HCT116 (cell line): Measurements from ENCODE around the gene SAMD13. TPM values are rescaled to one million over a fixed set of nuclear protein-coding genes. Genes with fewer than 3 reads are reported as not detected.

Source experiments
- ATAC-seq: fragments of 200-7000 bp; cut with Tn5 transposase; 2 replicates; pipeline ENCODE4 v1.9.1; 2020; ENCODE audit warnings: mild to moderate bottlenecking, moderate library complexity
- BruUV-seq: library from RNA; stranded (reverse); fragments of 400-500 nt; replicated peaks from 2 replicates; lab custom pipeline; 2021; lab: Mats Ljungman, UMichigan
- CTCF ChIA-PET: fragments of 300-600 bp; sonication (Branson Sonifier 250); formaldehyde crosslinking; loops from one replicate; lab custom pipeline; 2021; ENCODE audit warnings: antibody characterized with exemption; lab: Charles Lee
- POLR2A ChIA-PET: fragments of 300-600, 350-600 bp; sonication (Branson Sonifier 250); formaldehyde crosslinking; loops from one replicate; lab custom pipeline; 2021; ENCODE audit warnings: antibody characterized with exemption; lab: Charles Lee
- RAD21 ChIA-PET, 2 experiments: fragments of 300-600 bp; sonication (Branson Sonifier 250); formaldehyde crosslinking; loops; one replicate each; lab custom pipeline; 2023; ENCODE audit warnings: low total read pairs in 2 of 2; ENCODE audit not compliant: uncharacterized antibody in 2 of 2, unreplicated experiment in 2 of 2, low non-redundant PET in 1 of 2; lab: Charles Lee
- DNase-seq: peaks from one replicate; pipeline ENCODE4 v3.0.0-alpha.2; 2010; ENCODE audit warnings: low read depth, low spot score
- H2AFZ ChIP-seq: fragments of 200-600 bp; shearing (Covaris generic), sonication (generic); 2 replicates; pipeline ENCODE4 v1.6.1; 2017; ENCODE audit warnings: low read depth, mixed run types, mixed read lengths, antibody characterized with exemption, low read length; ENCODE audit not compliant: poor library complexity, severe bottlenecking
- H3K27ac ChIP-seq: 2 replicates; pipeline ENCODE4 v1.5.1; 2012; ENCODE audit warnings: low read depth, low read length
- H3K27me3 ChIP-seq: fragments of 200-600 bp; sonication (generic); 2 replicates; pipeline ENCODE4 v1.6.1; 2016; ENCODE audit warnings: mixed run types, low read length, mixed read lengths; ENCODE audit not compliant: insufficient read depth
- H3K36me3 ChIP-seq, 2 experiments: fragments of 200-500 bp in 1 of 2; fragments of 200-600 bp in 1 of 2; sonication (Bioruptor generic) in 1 of 2; sonication (generic) in 1 of 2; 2 replicates each; pipeline versions ENCODE4 v1.5.1 to v1.6.1; 2014 to 2016; ENCODE audit warnings: low read length in 2 of 2, inconsistent platforms in 1 of 2, mixed read lengths in 1 of 2, mixed run types in 1 of 2; ENCODE audit not compliant: insufficient read depth in 2 of 2, control insufficient read depth in 1 of 2
- H3K4me1 ChIP-seq, 2 experiments: fragments of 200-600 bp in 1 of 2; sonication (generic) in 1 of 2; 2 replicates each; pipeline versions ENCODE4 v1.5.1 to v1.6.1; 2012 to 2017; ENCODE audit warnings: low read length in 2 of 2, inconsistent platforms in 1 of 2, mild to moderate bottlenecking in 1 of 2, mixed read lengths in 1 of 2, mixed run types in 1 of 2, moderate library complexity in 1 of 2; ENCODE audit not compliant: insufficient read depth in 2 of 2, control insufficient read depth in 1 of 2
- H3K4me2 ChIP-seq: fragments of 200-600 bp; sonication (generic); 2 replicates; pipeline ENCODE4 v1.6.1; 2017; ENCODE audit warnings: mixed run types, low read length, mixed read lengths
- H3K4me3 ChIP-seq, 2 experiments: fragments of 200-600 bp in 1 of 2; sonication (generic) in 1 of 2; replicated peaks in 1 of 2; 2 replicates each; pipeline ENCODE4 v1.5.1; 2011 to 2016; ENCODE audit warnings: low read length in 2 of 2, control low read depth in 1 of 2, low read depth in 1 of 2, mild to moderate bottlenecking in 1 of 2, mixed read lengths in 1 of 2, mixed run types in 1 of 2
- H3K79me2 ChIP-seq: fragments of 200-600 bp; sonication (generic); 2 replicates; pipeline ENCODE4 v1.6.1; 2017; ENCODE audit warnings: mild to moderate bottlenecking, mixed run types, low read length, moderate library complexity, mixed read lengths; ENCODE audit not compliant: insufficient read depth
- H3K9ac ChIP-seq: fragments of 200-600 bp; sonication (generic); 2 replicates; pipeline ENCODE4 v1.6.1; 2016; ENCODE audit warnings: low read length, mixed read lengths
- H3K9me2 ChIP-seq: fragments of 200-600 bp; sonication (generic), shearing (Covaris generic); 2 replicates; pipeline ENCODE4 v1.6.1; 2017; ENCODE audit warnings: mixed run types, mild to moderate bottlenecking, moderate library complexity; ENCODE audit not compliant: insufficient read depth
- H3K9me3 ChIP-seq, 2 experiments: fragments of 200-500 bp in 1 of 2; fragments of 200-600 bp in 1 of 2; sonication (Bioruptor generic) in 1 of 2; sonication (generic) in 1 of 2; 2 replicates each; pipeline ENCODE4 v1.6.1; 2014 to 2017; ENCODE audit warnings: low read length in 2 of 2, mixed read lengths in 2 of 2, inconsistent platforms in 1 of 2, low read depth in 1 of 2, mild to moderate bottlenecking in 1 of 2, mixed run types in 1 of 2, moderate library complexity in 1 of 2; ENCODE audit not compliant: control insufficient read depth in 1 of 2, insufficient read depth in 1 of 2
- H4K20me1 ChIP-seq: fragments of 200-600 bp; sonication (generic), shearing (Covaris generic); 2 replicates; pipeline ENCODE4 v1.6.1; 2017; ENCODE audit warnings: mixed run types, mild to moderate bottlenecking, moderate library complexity; ENCODE audit not compliant: insufficient read depth
- CTCF ChIP-seq, 3 experiments: fragments of 200-600 bp in 1 of 3; sonication (generic) in 1 of 3; IDR thresholded peaks in 2 of 3; conservative IDR thresholded peaks in 1 of 3; 2 replicates each; pipeline ENCODE4 v1.5.1; 2012 to 2017; ENCODE audit warnings: low read depth in 2 of 3, low read length in 2 of 3, antibody characterized with exemption in 1 of 3, borderline replicate concordance in 1 of 3, control low read depth in 1 of 3, mild to moderate bottlenecking in 1 of 3, mixed read lengths in 1 of 3, mixed run types in 1 of 3, moderate library complexity in 1 of 3; ENCODE audit not compliant: insufficient read depth in 1 of 3
- EGR1 ChIP-seq: IDR thresholded peaks from 2 replicates; pipeline ENCODE4 v1.6.1; 2012; ENCODE audit warnings: low read depth
- EZH2 ChIP-seq: fragments of 200-600 bp; sonication (generic); IDR thresholded peaks from 2 replicates; pipeline ENCODE4 v1.6.1; 2017; ENCODE audit warnings: antibody characterized with exemption, mixed run types
- EZH2phosphoT487 ChIP-seq: fragments of 200-600 bp; IDR thresholded peaks from 2 replicates; pipeline ENCODE4 v1.6.1; 2018; ENCODE audit warnings: antibody characterized with exemption, borderline replicate concordance
- JUND ChIP-seq: IDR thresholded peaks from 2 replicates; pipeline ENCODE4 v1.6.1; 2012
- POLR2AphosphoS5 ChIP-seq: IDR thresholded peaks from 2 replicates; pipeline ENCODE4 v1.6.1; 2011; ENCODE audit warnings: mild to moderate bottlenecking, low read depth, low read length, moderate library complexity
- REST ChIP-seq: IDR thresholded peaks from 2 replicates; pipeline ENCODE4 v1.6.1; 2012; ENCODE audit warnings: low read depth
- SP1 ChIP-seq: IDR thresholded peaks from 2 replicates; pipeline ENCODE4 v1.6.1; 2012; ENCODE audit warnings: low read depth
- TCF7L2 ChIP-seq: IDR thresholded peaks from 2 replicates; pipeline ENCODE4 v1.7.0; 2011; ENCODE audit warnings: borderline replicate concordance, inconsistent platforms; ENCODE audit not compliant: insufficient read depth, insufficient read length; ENCODE audit errors: extremely low read depth
- YY1 ChIP-seq: IDR thresholded peaks from 2 replicates; pipeline ENCODE4 v1.6.1; 2011; ENCODE audit warnings: low read length, low read depth, moderate library complexity, mild to moderate bottlenecking; ENCODE audit not compliant: insufficient replicate concordance; ENCODE audit errors: extremely low read depth
- intact Hi-C: fragments of 100-400 bp; cut with micrococcal nuclease; formaldehyde crosslinking; loops from 2 replicates; pipeline ENCODE4 v1.10.0; 2022
- total RNA-seq: library from RNA; stranded (reverse); gene quantifications from one replicate; pipeline ENCODE4 v1.2.1, GENCODE V29; 2021; ENCODE audit not compliant: unreplicated experiment

SAMD13 gene
- total RNA-seq, 1 experiment from 2014 or later, result 14.9 TPM

DNA sequence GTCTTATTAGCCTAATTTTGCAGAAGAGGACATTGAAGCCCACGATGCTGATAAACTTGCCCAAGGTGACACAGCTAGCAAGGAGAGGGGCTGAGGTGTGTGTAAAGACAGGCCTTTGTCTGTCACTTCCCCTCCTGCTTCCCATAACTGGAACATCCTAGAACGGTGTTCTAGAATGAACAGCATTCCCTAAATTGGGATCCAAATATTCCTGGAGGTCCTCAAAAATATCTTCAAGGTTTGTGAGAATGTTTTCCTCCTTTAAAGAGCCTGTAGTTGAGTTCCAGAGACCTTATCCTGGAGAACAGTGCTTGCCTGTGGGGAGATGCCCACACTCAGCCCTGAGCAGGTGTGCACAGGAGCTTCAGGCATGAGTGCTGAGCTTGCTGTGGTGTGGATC, 41.5 kb upstream of the SAMD13 start:
- RAD21 ChIA-PET, result no interaction called here

More for the DNA sequence above, 41.5 kb upstream of the SAMD13 start:
- H3K9me3 ChIP-seq, result no peaks in the 10 kb centered on the region
- intact Hi-C loops, result no loop called here
- no peak overlapping the region for H3K4me3 ChIP-seq
- POLR2A ChIA-PET, result no interaction called here
- no peak for ATAC-seq
- no peak for TF ChIP-seq TCF7L2
- no peak for TF ChIP-seq POLR2AphosphoS5
- TF ChIP-seq EGR1, result no peak
- no peak for TF ChIP-seq CTCF (IDR thresholded peaks at IDR 0.05 in 2 of 3, conservative IDR thresholded peaks at IDR 0.05 in 1 of 3; ENCODE audit: borderline replicate concordance in 1 of 3, insufficient read depth in 1 of 3, low read depth in 2 of 3, low read length in 2 of 3)
- TF ChIP-seq REST, result no peak
- TF ChIP-seq EZH2phosphoT487, result no peak
- no peak for TF ChIP-seq EZH2
- TF ChIP-seq SP1, result no peak
- no peak for TF ChIP-seq JUND
- TF ChIP-seq YY1, result no peak
- TF ChIP-seq, all 23 proteins: peak for 0
- H2AFZ ChIP-seq, result no peak overlapping the region
- H4K20me1 ChIP-seq, result no peaks in the 10 kb centered on the region
- no peaks in the 10 kb centered on the region for H3K36me3 ChIP-seq
- no peak overlapping the region for H3K9ac ChIP-seq
- H3K4me1 ChIP-seq, result peaks cover 14 to 20% of the 10 kb centered on the region in 2 experiments
- H3K27ac ChIP-seq, result peak overlapping the region; percentile 31; the same call in 1 of the 2 replicates
- H3K79me2 ChIP-seq, result no peaks in the 10 kb centered on the region
- CTCF ChIA-PET, result no interaction called here
- H3K9me2 ChIP-seq, result no peaks in the 10 kb centered on the region
- DNase-seq, result no peak
- H3K4me2 ChIP-seq, result no peak overlapping the region
- H3K27me3 ChIP-seq, result no peaks in the 10 kb centered on the region
- no TSS peak for BruUV-seq
